GM18861 (cell line): ENCODE results near the gene B4GALT5.

Experiments used
- ATAC-seq: cut with Tn5 transposase; IDR thresholded peaks from one replicate; pipeline ENCODE4 v1.9.1; 2021; ENCODE audit not compliant: unreplicated experiment

B4GALT5 gene

DNA sequence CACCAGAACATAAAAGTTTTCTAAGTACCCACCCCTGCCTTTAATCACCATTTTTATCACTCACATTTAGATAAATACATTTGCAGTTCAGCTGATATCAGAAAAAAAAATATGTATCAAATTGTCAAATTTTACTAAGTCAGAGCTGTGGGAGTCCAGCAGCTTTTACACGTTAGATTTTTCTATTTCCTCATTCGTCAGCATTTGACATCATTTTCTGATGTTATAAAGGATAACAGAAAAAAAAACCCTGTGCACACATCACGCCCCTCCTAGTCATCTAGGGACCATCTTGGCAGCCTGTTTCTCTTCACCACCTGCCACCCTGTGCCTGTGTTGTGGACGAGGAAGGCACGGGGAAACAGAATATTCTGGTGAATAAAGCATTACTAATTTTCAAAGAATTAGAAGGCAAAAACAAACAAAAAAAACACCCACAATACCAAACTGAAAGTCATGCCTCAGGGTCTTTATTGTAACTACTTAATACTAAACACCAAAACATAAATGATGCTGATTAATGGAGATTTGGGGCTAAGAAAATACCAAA lies 12.4 kb downstream of the B4GALT5 start:
- no peak for ATAC-seq

DNA sequence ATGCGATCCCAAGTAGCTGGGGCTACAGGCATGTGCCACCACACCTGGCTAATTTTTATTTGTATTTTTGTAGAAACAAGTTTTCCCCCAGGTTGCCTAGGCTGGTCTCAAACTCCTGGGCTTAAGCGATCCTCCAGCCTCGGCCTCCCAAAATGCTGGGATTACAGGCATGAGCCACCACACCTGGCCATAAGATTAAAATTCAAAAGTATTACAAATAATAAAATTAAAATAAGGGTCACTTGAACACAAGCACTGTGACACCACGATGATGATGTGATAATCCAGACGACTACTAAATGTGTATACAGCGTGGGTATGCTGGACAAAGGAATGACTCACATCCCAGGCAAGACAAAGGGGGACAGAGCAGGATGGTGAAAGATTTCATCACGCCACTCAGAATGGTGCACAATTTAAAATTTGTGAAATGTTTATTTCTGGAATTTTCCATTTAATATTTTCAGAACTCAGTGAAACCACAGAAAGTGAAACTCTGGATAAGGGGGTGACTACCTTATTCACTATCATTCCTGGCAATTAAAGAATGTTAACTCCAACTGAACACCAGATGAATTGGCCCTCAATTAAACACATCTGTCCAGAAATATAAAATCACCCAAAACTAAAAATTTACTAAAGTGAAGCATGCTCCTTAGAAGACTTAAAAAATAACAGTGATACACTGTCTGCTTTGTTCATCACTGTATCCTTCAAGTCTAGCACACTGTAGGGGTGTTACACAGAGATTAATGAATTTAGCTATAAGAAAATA lies 13.1 kb downstream of the B4GALT5 start:
- no peak for ATAC-seq

DNA sequence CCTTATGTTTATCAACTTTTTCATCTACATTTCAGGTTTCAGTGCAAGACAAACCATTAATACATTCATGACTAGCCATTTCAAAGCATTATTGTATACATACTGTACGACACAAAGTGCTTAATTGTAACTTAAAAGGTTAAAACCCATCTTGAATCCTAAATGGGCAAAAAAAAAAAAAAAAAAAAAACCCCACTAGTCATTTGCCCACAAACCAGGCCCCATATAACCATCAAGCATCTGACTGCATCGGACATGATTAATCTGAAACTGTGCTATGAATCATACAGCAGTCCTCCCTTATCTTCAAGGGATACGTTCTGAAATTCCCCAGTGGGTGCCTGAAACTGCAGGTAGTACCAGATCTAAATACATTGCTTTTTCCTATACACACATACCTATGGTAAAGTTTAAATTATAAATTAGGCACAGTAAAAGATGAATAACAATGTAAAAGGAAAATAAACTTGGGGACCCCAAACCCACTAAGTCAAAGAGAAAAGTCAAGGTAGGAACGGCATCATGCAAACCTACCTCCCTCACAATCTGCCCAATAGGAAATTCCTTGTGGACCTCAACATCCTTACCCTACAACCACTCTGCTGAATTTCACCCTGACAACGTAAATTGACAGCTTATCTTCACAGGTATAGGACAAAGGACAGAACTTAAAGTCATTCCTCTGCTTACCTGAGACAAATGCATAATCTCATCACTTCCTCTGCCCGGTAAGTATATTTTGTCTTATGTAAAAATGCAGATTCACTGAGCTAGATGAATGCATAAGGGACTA lies 14.3 kb downstream of the B4GALT5 start:
- ATAC-seq, result peak; percentile 76

DNA sequence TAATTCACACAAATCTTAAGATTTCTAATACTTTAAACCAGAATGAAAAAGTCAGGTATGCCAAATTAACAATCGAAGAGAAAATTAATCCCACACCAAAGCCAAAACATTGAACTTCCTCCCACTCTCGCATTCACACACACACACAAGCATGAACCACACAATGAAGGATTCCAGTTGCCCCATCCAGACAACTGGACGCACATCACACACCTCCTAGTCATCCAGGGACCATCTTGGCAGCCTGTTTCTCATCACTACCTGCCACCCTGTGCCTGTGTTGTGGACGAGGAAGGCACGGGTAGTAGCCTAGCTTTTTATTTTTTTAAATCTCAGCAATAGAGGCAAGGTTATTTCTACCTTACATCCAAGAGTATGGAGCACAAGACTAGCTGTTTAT lies 15.2 kb downstream of the B4GALT5 start:
- ATAC-seq, result no peak

DNA sequence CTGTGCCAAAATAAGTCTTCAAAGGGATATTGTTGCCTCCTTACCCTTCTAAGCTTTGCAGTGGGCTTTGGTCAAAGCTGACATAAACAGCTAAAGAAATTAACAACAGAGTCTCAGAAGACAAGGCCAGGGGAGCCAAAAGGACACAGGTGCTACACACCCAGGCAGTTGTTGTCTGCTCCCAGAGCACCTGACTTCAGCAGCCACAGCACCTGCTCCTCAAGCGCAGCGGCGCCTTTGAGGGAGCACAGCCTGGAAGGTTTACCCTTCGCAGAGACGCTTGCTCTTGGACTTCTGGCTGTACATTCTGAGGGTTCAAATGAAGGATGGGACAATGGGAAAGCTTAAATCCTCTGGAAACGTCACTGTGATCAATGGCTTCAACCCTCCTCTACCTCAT lies 16.6 kb downstream of the B4GALT5 start:
- ATAC-seq, result no peak

DNA sequence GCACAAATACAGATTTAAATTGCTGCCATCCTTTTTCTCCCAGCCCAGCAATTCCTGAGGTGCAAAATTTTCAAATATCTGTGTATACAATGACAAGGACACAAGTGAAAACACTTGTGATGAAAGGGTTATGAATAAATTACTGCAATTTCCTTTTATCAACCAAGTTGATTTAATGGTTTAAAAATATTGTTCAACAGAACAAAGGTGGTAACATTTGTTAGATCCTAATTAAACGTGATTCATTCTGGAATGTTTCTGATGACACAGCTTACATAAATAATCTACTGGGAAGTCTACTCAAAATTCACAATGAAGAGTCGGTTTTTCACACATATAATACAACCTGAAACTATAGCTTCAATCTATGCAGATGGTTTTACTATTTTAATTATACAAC lies 17.1 kb downstream of the B4GALT5 start:
- ATAC-seq, result no peak

DNA sequence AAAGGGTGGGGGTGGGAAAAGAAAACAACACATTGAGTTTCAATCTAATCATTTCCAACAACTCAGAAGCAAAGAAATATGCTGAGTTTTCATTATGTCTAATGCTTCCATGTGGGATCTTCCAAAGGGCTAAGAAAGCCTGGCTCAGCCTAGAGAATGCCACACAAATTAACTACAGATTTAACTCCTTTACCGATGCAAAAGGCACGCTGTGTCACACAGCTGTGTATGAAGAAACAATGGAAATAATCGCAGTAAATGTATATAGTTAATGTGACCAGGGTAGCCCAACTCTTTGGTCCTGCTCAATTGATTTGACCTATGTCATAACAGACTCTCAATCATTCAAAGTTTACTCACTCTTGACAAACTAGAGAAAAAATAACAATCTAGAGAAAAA lies 17.8 kb downstream of the B4GALT5 start:
- ATAC-seq, result no peak

DNA sequence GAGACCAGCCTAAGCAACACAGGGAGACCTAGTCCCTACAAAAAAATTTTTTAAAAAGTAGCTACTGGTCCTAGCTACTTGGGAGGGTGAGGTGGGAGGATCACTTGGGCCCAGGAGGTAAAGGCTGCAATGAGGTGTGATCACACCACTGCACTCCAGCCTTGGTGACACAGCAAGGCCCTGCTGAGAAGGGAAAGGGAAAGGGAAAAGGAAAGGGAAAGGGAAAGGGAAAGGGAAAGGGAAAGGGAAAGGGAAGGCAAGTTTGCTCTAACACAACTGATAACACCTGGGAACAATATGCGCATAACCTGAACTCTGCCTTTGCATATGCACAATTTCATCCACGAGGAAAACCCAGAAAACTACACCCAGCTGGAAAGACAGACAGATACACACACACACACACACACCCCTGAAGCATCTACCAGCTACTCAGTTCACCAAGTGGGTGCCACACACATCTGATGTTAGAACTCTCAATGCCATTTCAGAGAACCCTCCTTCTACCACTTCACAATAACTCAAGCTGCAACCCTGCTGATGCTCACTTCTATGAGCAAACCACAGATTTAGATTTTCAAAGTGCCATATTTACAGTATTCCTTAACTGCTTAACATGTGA lies 19.1 kb downstream of the B4GALT5 start:
- ATAC-seq, result no peak

DNA sequence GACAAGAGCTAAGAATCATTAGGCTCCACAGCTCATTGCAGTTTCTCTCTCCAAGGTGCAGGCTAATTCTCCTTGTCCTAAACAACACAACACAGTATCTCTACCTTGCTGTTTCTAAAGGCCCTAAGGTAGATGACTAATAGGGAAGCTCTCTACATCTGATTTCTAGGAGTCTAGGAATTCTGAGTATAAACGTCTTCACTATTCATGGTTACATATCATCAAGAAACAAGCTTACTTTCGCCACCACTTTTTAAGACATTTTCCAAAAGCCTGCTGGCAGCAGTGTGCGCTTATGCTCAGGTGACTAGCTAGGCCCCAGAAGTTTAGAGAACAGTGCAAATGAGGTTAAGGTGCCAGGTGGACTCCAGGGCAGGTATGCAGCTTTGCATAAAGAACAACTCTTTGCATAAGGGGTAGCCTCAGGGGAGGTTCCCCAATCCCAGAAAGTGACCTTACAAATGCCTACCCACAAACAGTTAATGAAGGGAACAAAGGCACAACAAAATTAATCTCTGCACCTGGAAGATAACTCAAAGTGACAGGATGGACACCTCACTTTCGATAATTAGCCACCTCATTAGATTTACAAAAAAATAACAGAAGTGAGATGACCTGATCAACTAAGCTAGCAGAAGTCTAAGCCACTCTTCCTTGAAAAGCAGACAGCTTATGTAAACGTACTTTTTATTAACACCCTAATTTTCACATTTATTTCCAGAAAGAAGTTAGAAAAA lies 20.1 kb downstream of the B4GALT5 start:
- ATAC-seq, result no peak

DNA sequence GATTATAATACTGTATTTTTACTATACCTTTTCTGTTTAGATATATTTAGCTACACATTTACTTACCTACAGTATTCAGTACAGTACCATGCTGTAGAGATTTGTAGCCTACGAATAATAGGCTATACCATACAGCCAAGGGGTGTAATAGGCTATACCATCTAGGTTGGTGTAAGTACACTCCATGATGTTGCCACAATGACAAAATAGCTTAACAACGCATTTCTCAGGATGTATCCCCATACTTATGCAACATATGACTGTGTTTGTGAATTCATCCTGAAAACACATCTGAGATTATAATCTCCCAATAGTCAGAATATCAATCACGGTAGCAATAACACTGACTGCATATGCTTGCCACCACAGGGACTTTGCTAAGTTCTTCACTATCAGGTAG lies 20.7 kb downstream of the B4GALT5 start:
- ATAC-seq, result no peak

DNA sequence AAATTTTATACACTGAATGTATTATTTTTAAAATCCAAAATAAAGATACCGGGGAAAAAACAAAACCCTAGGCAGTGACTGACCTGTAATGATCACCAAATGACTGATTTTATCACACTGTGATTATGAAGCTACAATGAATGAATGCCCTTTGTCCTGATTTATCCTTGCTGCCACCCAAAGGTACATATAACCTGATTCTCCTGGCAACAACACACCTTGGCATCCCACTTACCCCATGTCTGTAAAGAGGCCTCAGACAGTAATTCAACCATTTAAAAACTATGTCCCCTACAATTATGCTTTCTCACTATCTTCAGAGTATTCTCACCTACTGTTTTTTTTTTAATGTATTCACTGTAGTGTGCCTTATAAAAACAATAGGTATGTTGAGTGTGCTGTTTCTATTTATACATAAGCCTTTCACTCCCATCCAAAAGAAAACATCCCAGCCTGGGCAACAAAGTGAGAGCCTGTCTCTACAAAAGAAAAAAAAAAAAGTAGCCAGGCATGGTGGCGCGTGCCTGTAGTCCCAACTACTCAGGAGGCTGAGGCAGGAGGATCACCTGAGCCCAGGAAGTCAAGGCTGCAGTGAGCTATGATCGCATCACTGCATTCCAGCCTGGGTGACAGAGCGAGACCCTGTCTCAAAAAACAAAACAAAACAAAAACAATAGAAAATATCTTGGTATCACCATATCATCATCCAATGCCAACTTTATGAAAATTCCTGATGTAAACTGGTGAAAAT lies 21.7 kb downstream of the B4GALT5 start:
- no peak for ATAC-seq

DNA sequence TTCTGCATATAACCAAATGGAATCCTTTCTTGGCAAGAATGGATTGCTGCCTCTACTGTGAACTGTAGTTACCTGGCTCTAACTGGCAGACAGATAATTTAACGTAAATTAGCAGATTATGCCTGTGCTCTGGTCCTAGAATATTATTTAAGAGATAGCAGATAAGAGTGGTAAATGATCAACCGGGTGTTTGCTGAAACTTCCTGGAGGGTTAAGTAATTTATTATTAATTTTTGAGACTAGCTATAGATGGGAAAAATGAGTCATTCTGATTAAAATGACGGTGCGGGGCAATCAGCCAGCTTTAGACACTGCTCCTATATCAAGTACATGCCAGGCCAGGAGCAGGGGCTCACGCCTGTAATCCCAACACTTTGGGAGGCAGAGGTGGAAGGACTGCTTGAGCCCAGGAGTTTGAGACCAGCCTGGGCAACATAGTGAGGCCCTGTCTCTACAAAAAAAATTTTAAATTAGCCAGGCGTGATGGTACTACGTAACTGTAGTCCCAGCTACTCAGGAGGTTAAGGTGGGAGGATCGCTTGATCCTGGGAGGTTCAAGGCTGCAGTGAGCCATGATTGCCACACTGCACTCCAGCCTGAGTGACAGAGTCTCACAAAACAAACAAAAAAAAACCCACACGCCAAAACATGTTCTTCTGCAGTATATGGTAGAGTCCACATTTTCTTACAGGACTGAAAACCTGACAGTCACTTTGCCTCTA lies 22.6 kb downstream of the B4GALT5 start:
- ATAC-seq, result no peak

DNA sequence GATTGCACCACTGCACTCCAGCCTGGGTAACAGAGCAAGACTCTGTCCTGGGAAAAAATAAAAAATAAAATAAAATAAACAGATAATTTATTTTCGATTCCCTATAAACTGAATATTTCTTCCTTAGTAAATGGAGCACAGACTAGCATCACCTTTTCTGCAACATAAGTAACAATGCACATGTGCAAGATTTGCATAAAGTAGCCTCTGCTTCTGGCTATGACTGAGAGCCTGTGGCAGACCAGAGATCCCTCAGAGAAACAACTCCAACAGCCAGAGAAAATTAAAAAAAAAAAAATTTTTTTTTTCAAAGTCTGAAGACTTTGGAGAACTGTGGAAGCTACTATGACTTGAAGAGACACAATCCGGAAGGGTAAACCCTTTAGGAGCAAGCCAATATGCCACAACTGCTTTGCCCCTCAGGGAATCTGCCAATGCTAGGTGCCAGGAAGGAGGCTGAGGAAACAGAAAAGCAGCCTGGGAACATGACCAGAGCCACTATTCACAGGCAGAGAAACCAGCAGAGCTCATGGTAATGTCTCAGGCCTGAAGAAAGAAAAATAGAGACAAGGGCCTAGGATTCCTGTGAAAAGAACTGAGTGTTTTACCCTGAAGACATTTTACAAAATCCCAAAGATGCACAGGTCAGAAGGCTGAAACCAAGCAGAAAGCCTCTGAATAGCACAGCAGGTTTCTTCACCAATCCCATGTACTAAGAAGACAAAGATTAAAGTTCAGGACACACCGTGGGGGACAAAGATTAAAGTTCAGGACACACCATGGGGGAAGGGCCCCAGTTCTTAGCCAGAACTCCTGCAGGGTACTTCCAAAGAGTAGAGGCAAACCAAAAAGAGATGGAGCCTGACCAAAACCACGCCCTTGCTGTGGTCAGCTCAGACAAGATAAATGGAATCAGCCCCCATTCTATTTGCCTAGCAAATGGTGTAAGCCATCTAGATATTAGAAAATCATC lies 25.8 kb downstream of the B4GALT5 start:
- ATAC-seq, result no peak

DNA sequence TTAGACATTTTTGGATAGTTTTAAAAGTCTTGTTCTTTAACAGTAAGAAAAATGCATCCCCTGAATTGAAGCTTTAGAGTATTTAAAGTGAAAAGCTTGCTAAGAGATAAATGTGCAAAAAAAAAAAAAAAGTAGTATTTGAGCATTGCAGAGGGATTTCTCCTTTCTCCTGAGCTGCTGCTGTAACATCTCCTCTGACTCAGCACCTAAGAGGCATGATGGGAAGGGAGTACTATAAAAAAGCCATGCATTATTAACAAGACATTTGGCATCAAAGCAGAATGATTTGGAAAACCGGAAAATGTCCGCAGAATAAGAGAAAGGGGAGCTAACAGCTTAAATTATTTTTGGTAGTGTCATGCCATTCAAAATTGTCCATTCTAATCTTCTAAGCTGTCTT lies 27.9 kb downstream of the B4GALT5 start:
- no peak for ATAC-seq

DNA sequence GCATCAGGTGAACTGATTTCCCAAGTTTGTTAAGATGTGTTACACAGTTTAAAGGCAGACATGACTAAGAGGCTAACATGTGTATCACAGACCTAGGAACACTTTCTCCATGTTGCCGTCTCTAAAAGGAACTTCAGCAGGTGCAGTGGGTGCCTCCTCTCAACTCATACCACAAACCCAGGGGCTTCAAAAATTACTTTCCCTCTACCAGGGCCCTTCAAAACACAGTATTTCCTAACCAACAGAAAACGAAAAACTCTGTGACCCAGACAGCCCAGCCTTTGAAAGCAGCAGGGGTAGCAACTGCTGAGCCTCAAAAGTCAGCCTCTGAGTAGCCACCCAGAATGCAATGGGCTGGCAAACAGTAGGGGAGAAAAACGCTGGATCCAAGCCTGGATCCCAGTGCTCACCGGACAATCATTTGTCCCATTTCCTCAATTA lies 28.5 kb downstream of the B4GALT5 start:
- ATAC-seq, result no peak

DNA sequence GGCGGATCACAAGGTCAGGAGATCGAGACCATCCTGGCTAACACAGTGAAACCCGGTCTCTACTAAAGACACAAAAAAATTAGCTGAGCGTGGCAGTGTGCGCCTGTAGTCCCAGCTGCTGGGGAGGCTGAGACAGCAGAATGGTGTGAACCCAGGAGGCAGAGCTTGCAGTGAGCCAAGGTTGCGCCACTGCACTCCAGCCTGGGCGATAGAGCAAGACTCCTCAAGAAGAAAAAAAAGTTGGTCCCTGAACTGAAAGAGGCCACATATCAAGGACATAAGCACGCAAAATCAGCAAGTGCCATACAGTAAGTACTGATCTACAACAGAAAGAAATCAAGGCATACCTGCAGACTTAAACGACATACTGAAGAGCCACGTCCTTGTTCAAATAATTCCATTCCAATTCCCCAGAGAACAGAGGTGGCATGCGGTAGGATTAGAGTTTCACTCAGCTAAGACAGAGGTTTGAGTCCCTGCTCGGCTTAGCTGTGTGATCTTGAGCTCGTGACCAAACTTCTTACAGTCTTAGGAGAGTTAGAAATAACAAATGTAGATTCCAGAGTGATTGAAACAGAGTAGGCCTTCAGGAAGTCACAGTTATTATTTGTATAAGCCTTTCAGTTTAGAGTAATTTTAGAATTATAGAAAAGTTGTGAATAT lies 29.2 kb downstream of the B4GALT5 start:
- no peak for ATAC-seq

DNA sequence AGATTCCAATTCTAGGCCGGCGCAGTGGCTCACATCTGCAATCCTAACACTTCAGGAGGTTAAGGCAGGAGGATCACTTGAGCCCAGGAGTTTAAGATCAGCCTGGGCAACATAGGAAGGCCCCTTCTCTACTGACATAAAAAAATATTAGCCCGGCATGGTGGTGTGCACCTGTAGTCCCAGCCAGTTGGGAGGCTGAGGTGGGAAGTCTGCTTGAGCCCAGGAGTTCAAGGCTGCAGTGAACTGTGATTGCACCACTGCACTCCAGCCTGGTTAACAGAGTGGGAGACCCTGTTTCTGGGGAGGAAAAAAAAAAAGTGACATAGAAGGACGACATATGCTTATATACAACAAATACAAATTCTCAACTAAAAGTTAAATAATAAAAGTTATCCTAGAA lies 30.9 kb downstream of the B4GALT5 start:
- no peak for ATAC-seq

DNA sequence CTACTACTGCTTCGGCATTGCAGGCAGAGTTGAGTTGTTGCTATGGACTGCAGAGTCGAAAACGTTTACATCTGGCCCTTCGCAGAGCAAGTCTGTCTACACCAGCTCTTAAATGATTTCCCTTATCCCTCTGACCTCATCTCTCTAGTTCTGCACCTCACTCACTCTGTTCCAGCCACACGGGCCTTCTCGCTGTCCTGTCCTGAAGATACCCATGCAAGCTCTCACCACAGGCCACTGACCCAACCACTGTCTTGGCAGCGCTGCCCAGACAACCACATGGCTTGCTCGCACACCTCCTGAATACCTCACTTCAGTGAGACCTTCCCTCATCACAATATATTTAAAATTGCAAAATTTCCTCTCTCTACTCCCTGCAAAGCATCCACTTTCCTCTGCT lies 31.4 kb downstream of the B4GALT5 start:
- ATAC-seq, result no peak
